Measurements from ENCODE around the gene COL8A2. TPM values are rescaled to one million over a fixed set of nuclear protein-coding genes. Genes with fewer than 3 reads are reported as not detected.

COL8A2 gene
- total RNA-seq, 1 donor from 2014 or later, result 1.2 TPM

GRCh38 chr1:36083635-36084496 is 41.2 kb downstream of the COL8A2 start, which contains the start of gene TEKT2:
Gene TEKT2 (plus strand): TSS chr1:36084094. CDS start chr1:36084922, 828 bp downstream.
- intact Hi-C loops (cut with micrococcal nuclease), result no loop called here
- no peak within 1 kb of the TSS for H3K27ac ChIP-seq (replicated peaks)
- DNase-seq, result no peak
- H3K36me3 ChIP-seq, result no peaks in the 10 kb centered on the region
- H3K27me3 ChIP-seq (ENCODE audit: low read depth), result peaks cover 41% of the 10 kb centered on the region
- H3K4me3 ChIP-seq, result peak within 1 kb of the TSS; percentile 63
- TF ChIP-seq CTCF (IDR thresholded peaks at IDR 0.05; ENCODE audit: borderline replicate concordance), result no peak
- H3K9me3 ChIP-seq (replicated peaks), result no peaks in the 10 kb centered on the region
- peaks cover 18% of the 10 kb centered on the region for H3K4me1 ChIP-seq

- no peak for DNase-seq
- Histone ChIP-seq H3K4me3 (no peak overlapping the region), H3K4me1 (peaks cover 13% of the 10 kb centered on the region), H3K36me3 (no peaks in the 10 kb centered on the region), H3K27me3 (ENCODE audit: low read depth) (peaks cover 41% of the 10 kb centered on the region), H3K9me3 (replicated peaks) (no peaks in the 10 kb centered on the region), H3K27ac (replicated peaks) (no peak overlapping the region)
- intact Hi-C loops (cut with micrococcal nuclease), result no loop called here
- TF ChIP-seq CTCF (IDR thresholded peaks at IDR 0.05; ENCODE audit: borderline replicate concordance), result no peak
These were observed 41.8 kb downstream of the COL8A2 start for GRCh38 chr1:36083219-36083618.

- Histone ChIP-seq H3K4me3 (no peak overlapping the region), H3K4me1 (peaks cover 11% of the 10 kb centered on the region), H3K27ac (replicated peaks) (no peak overlapping the region), H3K36me3 (no peaks in the 10 kb centered on the region), H3K27me3 (ENCODE audit: low read depth) (peaks cover 41% of the 10 kb centered on the region), H3K9me3 (replicated peaks) (no peaks in the 10 kb centered on the region)
- no peak for DNase-seq
- TF ChIP-seq CTCF (IDR thresholded peaks at IDR 0.05; ENCODE audit: borderline replicate concordance), result no peak
- intact Hi-C loops (cut with micrococcal nuclease), result no loop called here
These were observed 43.0 kb downstream of the COL8A2 start for GRCh38 chr1:36081926-36082485.

- Histone ChIP-seq H3K36me3 (no peaks in the 10 kb centered on the region), H3K27ac (replicated peaks) (no peak overlapping the region), H3K9me3 (replicated peaks) (no peaks in the 10 kb centered on the region), H3K27me3 (ENCODE audit: low read depth) (peaks cover 32% of the 10 kb centered on the region), H3K4me3 (no peak overlapping the region), H3K4me1 (peaks cover 11% of the 10 kb centered on the region)
- no peak for DNase-seq
- TF ChIP-seq CTCF (IDR thresholded peaks at IDR 0.05; ENCODE audit: borderline replicate concordance), result no peak
- intact Hi-C loops (cut with micrococcal nuclease), result no loop called here
These were observed 44.2 kb downstream of the COL8A2 start for GRCh38 chr1:36080801-36081200.

- no peaks in the 10 kb centered on the region for H3K36me3 ChIP-seq
- peaks cover 11% of the 10 kb centered on the region for H3K4me1 ChIP-seq
- TF ChIP-seq CTCF (IDR thresholded peaks at IDR 0.05; ENCODE audit: borderline replicate concordance), result no peak
- no peak overlapping the region for H3K27ac ChIP-seq (replicated peaks)
- no peaks in the 10 kb centered on the region for H3K9me3 ChIP-seq (replicated peaks)
- peaks cover 27% of the 10 kb centered on the region for H3K27me3 ChIP-seq (ENCODE audit: low read depth)
- intact Hi-C loops (cut with micrococcal nuclease), result no loop called here
- H3K4me3 ChIP-seq, result no peak overlapping the region
- DNase-seq, result no peak
These were observed 44.8 kb downstream of the COL8A2 start for GRCh38 chr1:36080236-36080635.

All from left ventricle myocardium inferior (tissue), 1 donor.